ENCODE data around the gene TMEM116. TPM values are rescaled to one million over a fixed set of nuclear protein-coding genes. Genes with fewer than 3 reads are reported as not detected.
"Not testable (repeated sequence)": the region's sequence is repeated elsewhere in the genome, so short reads cannot be mapped to it uniquely, and the experiment has no call there.

TMEM116 gene
- 11.5 and 14.1 TPM in 2 replicates for total RNA-seq

DNA sequence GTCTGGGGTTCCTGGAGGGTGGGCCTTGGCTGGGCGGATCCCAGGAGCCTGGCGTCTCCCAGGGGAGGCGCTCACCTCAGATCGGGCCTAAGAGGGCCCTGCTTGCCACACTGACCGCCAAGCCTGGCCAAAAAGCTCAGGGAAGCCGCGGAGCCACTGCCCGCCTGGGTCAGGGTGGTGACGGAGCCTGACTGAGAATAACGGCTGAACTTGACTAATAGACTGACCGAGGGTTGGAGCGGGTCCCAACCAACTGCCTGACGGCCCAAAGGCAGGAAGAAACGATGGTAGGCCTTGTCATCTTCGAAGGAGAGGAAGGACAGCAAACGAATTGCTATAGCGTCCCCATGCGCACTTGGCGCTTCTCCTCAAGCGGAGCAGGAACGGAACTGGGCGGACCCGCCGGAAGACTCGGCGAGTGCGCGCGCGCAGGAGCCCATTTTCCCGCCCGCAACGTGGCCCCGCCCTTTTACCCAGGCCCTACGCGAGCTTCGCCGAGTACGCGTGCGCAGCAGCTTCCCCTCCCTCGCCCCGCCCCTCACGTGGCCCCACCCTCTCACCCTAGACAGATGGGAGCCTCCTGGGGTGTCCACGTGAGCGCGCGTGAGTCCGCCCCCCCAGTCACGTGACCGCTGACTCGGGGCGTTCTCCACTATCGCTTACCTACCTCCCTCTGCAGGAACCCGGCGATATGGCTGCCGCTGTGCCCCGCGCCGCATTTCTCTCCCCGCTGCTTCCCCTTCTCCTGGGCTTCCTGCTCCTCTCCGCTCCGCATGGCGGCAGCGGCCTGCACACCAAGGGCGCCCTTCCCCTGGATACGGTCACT lies at the start of gene TMEM116, which contains the start of gene ERP29:
TSS of gene TMEM116 (minus strand) at position 391 of the 826 bp plus-strand sequence. CDS start 7,895 bp downstream, outside the sequence.
TSS of gene ERP29 (plus strand) at position 652 of the 826 bp plus-strand sequence. CDS start at position 692, 40 bp downstream.
- DNase-seq (ENCODE audit: low read depth) = peak; percentile 88

DNA sequence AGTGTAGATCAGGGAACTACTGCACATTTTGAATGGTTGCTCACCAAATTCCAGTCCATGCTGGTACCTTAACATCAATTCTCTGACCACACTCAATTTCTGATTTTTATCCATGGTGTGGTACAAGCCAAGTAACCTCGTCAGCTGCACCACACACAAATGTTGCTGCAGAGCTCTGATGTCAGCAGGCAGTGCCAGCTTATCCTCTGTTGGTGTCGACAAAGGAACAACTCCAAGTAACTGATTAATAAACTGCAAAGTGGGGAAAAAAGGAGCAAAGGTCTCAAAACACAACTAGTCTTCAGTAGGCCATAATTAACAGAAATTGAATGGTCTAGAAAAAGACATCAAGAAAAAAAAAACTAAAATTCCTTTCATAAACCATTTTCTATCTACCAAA lies 48.2 kb upstream of the TMEM116 start:
- peak; percentile 23 for DNase-seq (ENCODE audit: low read depth)

DNA sequence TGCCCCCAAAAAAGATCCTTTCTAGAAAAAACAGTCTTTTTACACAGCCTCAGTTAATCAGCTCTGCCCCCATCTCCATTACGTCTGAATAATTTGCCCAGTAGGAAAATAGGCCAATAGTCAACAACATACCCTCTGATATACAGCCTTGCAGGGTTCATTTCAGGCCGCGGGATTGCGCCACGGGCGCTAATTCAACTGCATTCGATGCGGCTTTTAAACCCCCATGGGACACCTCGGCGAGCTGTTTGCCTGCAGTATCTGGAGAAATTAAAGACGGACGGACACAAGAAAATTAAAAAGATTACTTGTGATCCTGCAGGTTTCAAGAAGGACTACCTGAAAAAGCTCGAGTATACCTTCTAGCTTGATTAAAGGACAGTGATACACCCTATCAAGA lies 36.4 kb upstream of the TMEM116 start:
- DNase-seq (ENCODE audit: low read depth) = no peak

DNA sequence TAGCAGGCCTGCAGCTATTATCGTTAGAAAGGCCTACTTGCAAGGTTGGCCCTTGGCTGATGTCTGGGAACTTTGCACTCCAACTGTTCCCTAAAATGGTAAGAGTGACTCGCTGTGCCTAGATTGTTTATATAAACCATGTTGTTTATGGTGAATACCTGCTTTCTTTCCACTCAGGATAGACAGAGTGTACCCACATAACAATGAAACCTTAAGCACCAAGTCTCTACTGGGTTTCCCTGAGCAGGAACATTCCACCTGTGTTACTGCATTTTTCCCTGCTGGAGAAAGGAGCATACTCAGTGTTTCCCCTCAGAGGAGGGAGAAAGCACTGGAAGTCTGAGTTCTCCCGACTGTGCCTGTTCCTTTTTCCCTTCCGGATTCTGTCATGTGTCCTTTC lies 33.0 kb upstream of the TMEM116 start:
- peak; percentile 13 for DNase-seq (ENCODE audit: low read depth)

DNA sequence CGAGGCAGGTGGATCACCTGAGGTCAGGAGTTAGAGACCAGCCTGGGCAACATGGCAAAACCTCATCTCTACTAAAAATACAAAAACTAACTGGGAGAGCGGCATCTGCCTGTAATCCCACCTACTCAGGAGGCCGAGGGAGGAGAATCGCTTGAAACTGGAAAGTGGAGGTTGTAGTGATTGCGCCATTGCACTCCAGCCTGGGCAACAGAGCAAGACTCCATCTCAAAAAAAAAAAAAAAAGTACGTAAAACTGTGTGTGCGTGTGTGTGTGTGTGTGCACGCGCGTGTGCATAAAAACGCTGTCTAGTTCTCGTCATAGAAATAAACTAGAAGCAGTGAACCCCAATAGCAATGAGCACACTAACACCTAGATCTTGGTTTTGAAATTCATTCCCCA lies 23.6 kb upstream of the TMEM116 start:
- DNase-seq (ENCODE audit: low read depth) = not testable (repeated sequence)

DNA sequence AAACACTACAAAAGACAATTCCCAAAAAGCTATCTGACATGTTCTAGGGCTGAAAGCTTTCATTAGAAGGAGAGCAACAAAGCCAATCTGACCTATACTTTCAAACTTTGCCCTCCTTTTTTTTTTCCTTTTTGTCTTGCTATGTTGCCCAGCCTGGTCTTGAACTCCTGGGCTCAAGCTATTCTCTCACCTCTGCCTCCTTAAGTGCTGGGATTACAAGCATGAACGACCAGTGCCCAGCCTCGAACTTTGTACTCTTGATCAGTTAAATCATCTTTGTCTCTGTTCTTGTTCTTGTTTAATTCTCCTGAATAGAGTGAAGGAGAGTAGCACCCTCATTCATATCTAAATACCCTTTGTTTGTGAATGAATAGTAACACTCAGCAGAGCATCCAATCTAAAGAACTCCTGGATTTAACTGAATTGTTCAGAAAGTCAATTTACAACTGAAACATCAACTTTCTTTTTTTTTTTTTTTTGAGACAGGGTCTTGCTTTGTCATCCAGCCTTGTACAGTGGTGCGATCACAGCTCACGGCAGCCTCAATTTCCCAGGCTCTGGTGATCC lies 22.3 kb upstream of the TMEM116 start:
- no peak for DNase-seq (ENCODE audit: low read depth)

DNA sequence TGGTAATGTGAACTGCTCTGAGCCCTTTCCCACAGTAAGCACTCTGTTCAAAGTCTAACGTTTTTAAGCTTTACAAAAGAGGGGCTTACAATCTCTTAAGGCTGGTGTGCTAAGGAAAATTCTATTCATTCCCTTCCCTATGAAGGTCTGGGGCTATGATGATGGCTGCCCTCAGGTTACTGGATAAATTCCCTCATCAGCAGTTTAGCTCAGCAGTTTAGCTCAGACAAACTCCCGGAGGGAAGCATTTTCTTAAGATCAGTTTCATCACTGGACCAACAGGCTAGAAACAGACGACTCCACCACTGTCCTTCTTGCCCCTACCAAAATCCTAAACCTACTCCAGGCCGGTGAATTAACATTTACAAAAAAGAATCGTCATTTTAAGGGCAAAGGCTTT lies 19.3 kb upstream of the TMEM116 start:
- DNase-seq (ENCODE audit: low read depth) = no peak

DNA sequence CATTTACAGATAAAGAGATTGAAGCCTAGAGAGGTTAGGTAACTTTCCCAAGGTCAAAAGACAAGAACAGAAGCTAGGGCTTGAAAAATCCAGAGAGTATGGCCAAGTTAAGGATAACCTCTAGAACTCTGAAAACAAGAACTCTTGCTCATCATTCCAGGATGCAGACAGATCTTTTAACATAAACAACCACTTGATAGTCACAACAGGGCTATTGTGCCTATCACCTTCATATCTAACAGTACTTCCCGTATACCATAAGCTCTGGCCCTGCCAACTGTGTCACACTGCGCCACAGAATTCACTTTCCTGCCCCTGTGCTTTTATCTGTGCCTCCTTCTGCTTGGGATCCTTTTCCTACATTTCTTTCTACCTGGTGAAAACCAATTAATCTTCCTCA lies 18.5 kb upstream of the TMEM116 start:
- DNase-seq (ENCODE audit: low read depth) = no peak

DNA sequence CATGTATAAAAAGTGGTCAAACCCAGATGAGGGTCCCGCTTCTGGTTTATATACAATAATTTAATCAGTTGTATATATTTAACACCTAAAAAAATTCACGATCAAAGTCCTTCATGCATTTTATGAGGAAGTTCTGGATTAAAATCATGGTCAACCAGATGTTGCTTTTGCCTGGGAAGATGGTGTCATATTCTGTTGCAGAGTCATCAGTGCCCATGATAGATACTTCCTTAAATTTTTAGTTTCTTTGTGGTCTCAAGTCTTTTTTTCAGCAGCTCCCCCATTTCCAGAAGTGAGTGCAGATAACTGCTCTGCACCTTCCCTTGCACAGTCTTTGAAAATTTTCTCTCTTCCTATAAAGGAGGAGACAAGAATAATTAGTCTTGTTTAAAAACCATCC lies 16.3 kb upstream of the TMEM116 start:
- DNase-seq (ENCODE audit: low read depth) = no peak

DNA sequence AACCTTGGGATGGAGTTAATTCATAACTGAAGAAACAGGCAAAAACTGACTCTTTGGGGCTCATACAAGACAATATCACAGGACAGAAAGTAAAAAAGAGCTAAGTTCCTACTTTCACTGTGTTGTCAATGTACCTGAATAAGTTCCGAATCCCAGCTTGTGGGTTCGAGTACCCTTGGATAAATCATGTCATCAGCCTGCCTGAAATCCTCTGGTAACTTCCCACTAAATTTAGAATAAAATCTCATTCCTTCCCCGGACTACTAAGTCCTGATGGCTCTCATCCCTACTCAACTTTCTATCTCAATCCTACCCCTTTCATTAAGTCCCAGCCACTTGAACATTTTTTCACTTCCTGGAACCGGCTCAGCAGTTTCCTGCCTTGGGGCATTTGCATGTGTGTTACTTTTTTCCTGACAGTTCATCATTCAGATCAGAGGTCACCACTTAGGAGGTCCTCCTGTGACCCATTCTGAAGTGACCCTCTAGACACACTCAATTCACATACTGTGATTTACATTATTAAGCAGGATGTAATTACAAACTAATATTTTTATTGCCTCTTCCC lies 12.9 kb upstream of the TMEM116 start:
- DNase-seq (ENCODE audit: low read depth) = peak; percentile 34

DNA sequence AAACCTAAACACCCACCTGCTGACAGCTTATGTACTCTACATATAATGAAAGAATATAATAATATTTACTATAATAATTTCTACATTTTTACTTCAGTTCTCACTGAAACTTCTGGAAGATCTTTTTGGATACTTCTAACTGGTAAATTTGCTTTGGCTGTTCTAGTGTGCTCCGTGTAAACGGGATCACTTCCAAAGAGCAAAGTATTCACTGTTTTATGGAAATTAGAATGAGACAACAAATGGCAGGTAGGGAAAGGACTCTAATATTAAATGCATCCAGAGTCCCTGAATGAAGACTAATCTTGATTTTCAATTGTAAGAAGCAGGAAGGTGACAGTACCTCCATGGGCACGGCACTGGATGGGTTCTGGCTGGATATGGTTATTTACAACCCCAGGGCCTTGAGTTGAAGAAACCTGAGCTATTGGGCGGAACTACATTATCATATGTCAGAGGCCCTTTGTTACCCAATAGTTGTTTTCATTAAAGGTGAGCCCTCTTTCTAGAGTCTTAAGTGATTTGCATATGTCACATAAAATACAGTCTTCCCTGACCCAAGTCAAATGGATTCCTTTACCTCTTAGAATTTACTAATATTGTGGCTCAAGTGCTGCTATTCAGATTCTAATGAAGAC lies 10.9 kb upstream of the TMEM116 start:
- no peak for DNase-seq (ENCODE audit: low read depth)

DNA sequence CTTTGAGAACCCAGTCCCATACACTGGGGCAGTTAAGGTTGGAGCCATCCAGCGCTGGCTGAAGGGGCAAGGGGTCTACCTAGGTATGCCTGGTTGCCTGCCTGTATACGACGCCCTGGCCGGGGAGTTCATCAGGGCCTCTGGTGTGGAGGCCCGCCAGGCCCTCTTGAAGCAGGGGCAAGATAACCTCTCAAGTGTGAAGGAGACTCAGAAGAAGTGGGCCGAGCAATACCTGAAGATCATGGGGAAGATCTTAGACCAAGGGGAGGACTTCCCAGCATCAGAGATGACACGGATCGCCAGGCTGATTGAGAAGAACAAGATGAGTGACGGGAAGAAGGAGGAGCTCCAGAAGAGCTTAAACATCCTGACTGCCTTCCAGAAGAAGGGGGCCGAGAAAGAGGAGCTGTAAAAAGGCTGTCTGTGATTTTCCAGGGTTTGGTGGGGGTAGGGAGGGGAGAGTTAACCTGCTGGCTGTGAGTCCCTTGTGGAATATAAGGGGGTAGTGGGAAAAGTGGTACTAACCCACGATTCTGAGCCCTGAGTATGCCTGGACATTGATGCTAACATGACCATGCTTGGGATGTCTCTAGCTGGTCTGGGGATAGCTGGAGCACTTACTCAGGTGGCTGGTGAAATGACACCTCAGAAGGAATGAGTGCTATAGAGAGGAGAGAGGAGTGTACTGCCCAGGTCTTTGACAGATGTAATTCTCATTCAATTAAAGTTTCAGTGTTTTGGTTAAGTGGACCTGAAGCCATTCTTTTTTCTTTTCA lies 9.5 kb upstream of the TMEM116 start:
- DNase-seq (ENCODE audit: low read depth) = no peak

DNA sequence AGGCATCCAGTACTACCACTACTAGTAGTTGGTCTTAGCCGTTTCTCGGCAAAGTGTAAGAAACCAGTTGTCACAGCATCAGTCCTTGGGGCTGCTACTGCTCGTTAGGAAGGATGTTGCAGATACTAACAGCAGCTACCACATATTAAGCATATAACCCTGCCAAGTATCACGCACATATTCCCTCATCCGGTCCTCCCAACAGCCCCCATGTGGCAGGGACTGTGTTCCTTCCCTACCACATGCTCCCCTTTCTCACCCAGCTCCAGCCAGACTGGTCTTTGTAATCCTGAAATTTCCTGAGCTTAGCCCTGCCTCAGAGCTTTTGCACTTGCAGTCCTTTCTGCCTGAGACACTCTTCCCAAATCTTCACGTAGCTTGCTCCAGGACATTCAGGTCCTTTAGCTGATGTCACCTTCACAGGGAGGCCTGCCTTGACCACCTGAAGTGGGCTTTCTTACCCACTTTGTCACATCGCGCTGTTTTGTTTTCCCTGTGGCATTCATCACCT lies 8.0 kb upstream of the TMEM116 start:
- DNase-seq (ENCODE audit: low read depth) = no peak

DNA sequence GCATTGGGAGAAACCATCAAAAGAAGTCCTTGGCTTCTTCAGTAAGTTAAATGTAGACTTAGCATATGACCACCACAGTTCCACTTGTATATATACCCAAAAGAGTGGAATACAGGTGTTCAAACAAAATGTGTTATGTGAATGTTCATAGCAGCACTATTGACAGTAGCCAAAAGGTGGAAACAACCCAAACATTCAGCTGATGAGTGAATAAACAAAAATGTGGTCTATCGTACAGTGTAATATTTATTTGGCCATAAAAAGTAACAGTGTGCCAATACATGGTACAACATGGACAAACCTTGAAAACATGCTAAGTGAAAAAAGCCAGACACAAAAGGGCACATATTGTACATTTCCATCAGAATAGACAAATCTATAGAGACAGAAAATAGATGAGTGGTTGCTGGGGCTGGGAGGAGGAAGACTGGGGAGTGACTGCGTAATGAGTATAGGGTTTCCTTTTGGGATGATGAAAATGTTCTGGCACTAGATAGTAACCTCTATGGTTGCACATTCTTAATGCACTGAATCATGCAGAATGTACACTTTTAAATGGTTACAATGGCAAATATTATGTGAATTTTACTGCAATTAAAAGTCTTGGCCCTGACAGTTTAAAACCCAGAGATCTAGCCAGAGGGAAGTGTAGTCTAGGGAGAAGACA lies 5.7 kb upstream of the TMEM116 start:
- no peak for DNase-seq (ENCODE audit: low read depth)

DNA sequence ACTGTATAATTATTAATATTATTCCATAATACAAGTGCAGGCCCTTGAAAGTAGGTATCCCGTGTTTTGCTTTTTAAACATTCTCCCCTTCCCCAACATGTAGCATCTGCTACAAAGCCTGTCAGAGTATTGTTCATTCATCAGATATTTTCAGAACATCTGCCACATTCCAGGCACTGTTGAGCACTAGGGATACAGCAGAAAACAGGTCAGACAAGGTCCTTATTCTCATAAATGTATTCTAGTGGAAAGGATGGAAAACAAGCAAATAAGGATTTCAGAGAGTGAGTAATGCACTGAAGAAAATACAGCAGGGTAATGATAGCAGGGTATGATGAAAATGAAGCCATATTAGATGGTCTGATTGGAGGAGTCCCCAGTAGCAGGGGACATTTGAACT lies 4.1 kb upstream of the TMEM116 start:
- DNase-seq (ENCODE audit: low read depth) = no peak

DNA sequence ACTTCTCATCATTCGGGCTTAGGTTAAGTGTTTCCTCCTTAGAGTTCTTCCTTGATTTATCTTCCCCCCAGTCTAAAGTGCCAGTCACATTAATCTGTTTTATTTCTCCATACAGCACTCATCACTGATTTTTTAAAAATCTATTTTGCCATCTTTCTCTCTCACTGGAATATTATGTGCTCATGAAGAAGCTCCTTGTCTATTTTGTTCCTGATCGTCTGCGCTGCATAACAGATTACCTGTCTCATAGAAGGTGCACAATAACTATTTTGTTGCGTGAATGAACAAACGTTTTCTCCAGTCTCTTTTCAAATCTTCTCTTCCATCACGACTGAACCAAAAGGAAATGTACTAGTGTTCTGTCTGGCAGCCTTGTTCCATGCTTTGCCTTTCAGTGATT lies 3.0 kb upstream of the TMEM116 start:
- no peak for DNase-seq (ENCODE audit: low read depth)

DNA sequence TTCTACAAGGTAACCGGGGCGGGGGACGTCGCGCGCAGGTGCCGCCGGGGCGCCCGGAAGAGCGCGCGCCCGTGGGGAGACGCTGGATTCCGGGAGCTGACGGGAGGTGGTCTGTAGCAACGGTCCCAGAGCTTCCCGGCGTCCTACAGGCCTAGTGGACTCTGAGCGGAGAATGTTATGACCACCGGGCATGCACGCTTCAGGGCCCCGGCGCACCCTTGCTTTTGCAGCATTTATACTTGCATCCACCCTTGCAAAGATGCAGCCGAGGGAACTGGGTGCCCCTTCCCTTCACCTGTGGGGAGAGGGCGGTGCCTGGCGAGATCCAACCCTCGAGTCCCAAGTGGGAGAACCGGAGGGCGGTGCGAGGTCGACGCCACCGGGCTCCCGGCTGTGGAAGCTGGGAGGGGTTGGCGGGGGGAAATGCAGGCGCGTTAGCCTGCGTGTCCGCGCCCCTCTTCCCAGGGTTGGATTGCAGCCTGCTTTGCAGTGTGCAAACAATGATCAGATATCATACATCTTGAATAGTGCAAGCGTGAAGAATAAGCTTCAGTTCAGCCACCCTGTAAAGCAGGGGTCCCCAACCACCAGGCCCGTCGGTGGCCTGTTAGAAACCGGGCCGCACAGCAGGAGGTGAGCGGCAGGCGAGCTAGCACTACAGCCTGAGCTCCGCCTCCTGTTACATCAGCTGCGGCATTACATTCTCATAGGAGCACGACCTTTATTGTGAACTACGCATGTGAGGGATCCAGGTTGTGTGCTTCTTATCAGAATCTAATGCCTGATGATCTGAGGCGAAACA lies 837 bp upstream of the TMEM116 start:
- peak; percentile 73 for DNase-seq (ENCODE audit: low read depth)

DNA sequence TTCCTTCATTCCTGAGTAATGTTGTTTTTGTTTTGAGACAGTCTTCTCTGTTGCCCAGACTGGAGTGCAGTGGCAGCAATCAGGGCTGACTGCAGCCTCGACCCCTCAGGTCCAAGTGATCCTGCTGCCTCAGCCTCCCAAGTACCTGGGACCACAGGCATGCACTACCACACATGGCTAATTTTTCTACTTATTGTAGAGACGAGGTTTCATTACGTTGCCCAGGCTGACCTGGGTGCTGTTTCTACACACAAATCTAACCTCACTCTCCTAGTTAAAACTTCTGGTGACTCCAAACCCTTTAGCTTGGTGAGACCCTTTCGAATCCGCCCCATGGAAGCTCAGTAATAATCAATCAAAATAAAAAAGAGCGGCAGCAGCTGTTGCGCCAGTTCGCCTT lies 1.3 kb downstream of the TMEM116 start:
- DNase-seq (ENCODE audit: low read depth) = no peak

DNA sequence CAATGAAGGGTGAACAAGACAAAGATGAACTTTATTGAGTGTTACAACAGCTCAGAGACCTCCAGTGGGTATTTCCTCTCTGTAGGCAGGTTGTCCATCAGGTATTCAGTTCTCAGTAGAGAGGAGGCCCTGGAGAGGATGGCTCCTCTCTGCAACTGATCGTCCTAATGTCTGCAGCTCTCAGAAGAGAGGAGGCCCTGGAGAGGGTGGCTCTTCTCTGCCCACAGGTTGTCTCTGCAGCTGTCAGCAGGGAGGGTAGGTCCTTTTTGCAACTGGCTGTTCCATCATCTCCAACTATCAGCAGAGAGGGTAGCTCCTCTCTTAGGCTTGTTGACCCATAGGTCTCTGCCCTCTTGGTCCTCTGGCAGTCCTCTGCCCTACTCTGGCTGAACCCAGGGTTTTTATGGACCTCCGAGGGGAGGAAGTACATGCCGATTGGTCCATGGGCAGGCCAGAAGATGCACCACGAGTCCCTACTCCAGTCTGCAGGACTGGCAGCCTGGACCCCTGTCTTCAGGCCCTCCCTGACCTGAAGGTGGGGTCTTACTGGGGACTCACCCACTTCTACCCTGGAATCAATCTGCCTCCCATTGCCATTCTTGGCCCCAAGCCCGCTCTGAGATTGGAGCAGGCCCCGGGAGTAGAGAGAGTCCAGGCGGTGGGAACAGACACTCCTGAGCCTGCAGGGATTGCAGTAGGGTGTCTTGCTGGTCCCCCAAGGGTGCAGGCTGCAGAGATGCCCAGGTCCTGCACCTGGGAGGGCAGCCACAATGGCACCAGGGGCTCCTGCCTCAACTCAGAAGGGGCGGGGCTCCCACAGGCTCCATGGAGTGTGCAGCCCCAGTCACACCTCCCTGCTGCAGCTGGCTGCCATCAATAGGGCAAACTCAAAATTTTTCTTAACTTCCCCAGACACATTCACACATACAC lies 2.3 kb downstream of the TMEM116 start:
- DNase-seq (ENCODE audit: low read depth) = no peak
